Astrocyte (in vitro differentiated cells and primary cell): ENCODE results near the gene SOCS2. TPM values are rescaled to one million over a fixed set of nuclear protein-coding genes. Genes with fewer than 3 reads are reported as not detected.

Experiments used
- DNase-seq: peaks from one replicate; pipeline ENCODE4 v3.0.0-alpha.2; 2010; ENCODE audit warnings: low read depth
- FAIRE-seq: peaks from 2 replicates; lab custom pipeline; 2011; peaks lifted over from hg19 to GRCh38; lab: Jason Lieb, UNC
- H2AFZ ChIP-seq: 2 replicates; pipeline ENCODE4 v1.6.0; 2012; ENCODE audit warnings: low read depth, low read length, inconsistent platforms
- H3K27ac ChIP-seq: 2 replicates; pipeline ENCODE4 v1.5.1; 2011; ENCODE audit warnings: low read depth, low read length, inconsistent platforms
- H3K27me3 ChIP-seq: 2 replicates; pipeline ENCODE4 v1.6.0; 2011; ENCODE audit warnings: low read length, inconsistent platforms; ENCODE audit not compliant: insufficient read depth
- H3K36me3 ChIP-seq: 2 replicates; pipeline ENCODE4 v1.5.1; 2011; ENCODE audit warnings: low read length, inconsistent platforms; ENCODE audit not compliant: insufficient read depth
- H3K4me1 ChIP-seq: 2 replicates; pipeline ENCODE4 v1.5.1; 2011; ENCODE audit warnings: low read length, inconsistent platforms; ENCODE audit not compliant: insufficient read depth
- H3K4me2 ChIP-seq: 2 replicates; pipeline ENCODE4 v1.6.0; 2012; ENCODE audit warnings: low read length, inconsistent platforms
- H3K4me3 ChIP-seq: 2 replicates; pipeline ENCODE4 v1.5.1; 2011; ENCODE audit warnings: low read depth, mild to moderate bottlenecking, low read length, inconsistent platforms; ENCODE audit not compliant: insufficient read depth
- H3K79me2 ChIP-seq: 2 replicates; pipeline ENCODE4 v1.6.0; 2012; ENCODE audit warnings: mild to moderate bottlenecking, low read length, inconsistent platforms; ENCODE audit not compliant: insufficient read depth
- H3K9ac ChIP-seq: 2 replicates; pipeline ENCODE4 v1.6.0; 2012; ENCODE audit warnings: mild to moderate bottlenecking, low read length, inconsistent platforms
- H3K9me3 ChIP-seq: 2 replicates; pipeline ENCODE4 v1.5.1; 2012; ENCODE audit warnings: low read depth, mild to moderate bottlenecking, low read length, inconsistent platforms; ENCODE audit not compliant: insufficient read depth
- H4K20me1 ChIP-seq: 2 replicates; pipeline ENCODE4 v1.6.0; 2012; ENCODE audit warnings: low read length, inconsistent platforms; ENCODE audit not compliant: insufficient read depth
- H3K27ac Mint-ChIP-seq: one replicate; pipeline ENCODE4 v1.8.0; 2021; ENCODE audit warnings: mild to moderate bottlenecking, mixed read lengths; ENCODE audit not compliant: unreplicated experiment
- H3K27me3 Mint-ChIP-seq: one replicate; pipeline ENCODE4 v1.8.0; 2021; ENCODE audit warnings: low read depth, mixed read lengths; ENCODE audit not compliant: unreplicated experiment
- H3K36me3 Mint-ChIP-seq: one replicate; pipeline ENCODE4 v1.8.0; 2021; ENCODE audit warnings: low read depth, mixed read lengths; ENCODE audit not compliant: unreplicated experiment
- H3K4me1 Mint-ChIP-seq: one replicate; pipeline ENCODE4 v1.8.0; 2021; ENCODE audit warnings: low read depth, mixed read lengths; ENCODE audit not compliant: unreplicated experiment
- H3K4me3 Mint-ChIP-seq: one replicate; pipeline ENCODE4 v1.8.0; 2021; ENCODE audit warnings: mild to moderate bottlenecking, moderate library complexity, mixed read lengths; ENCODE audit not compliant: unreplicated experiment
- H3K9me3 Mint-ChIP-seq: one replicate; pipeline ENCODE4 v1.8.0; 2021; ENCODE audit warnings: mild to moderate bottlenecking, mixed read lengths; ENCODE audit not compliant: unreplicated experiment
- CTCF ChIP-seq: IDR thresholded peaks from 2 replicates; pipeline ENCODE4 v1.5.1; 2011; ENCODE audit warnings: low read depth, mild to moderate bottlenecking, inconsistent platforms, low read length, moderate library complexity; ENCODE audit not compliant: insufficient read depth
- EZH2 ChIP-seq: IDR thresholded peaks from 2 replicates; pipeline ENCODE4 v1.6.1; 2012; ENCODE audit warnings: mild to moderate bottlenecking, low read length, inconsistent platforms; ENCODE audit not compliant: insufficient read depth
- total RNA-seq: library from RNA; stranded (reverse); gene quantifications from 2 replicates; pipeline ENCODE4 v1.2.1, GENCODE V29; 2021

SOCS2 gene
- total RNA-seq, 1 donor from 2014 or later, result 6.4 TPM

GRCh38 chr12:93583627-93584392 is 11.3 kb downstream of the SOCS2 start:
- no peaks in the 10 kb centered on the region for H3K36me3 ChIP-seq
- no peak overlapping the region for H3K27ac ChIP-seq
- TF ChIP-seq EZH2 (no peak), CTCF (no peak)
- Mint-ChIP-seq H3K4me1 (no peaks in the 10 kb centered on the region), H3K9me3 (no peaks in the 10 kb centered on the region), H3K36me3 (no peaks in the 10 kb centered on the region), H3K27me3 (peaks cover 16% of the 10 kb centered on the region), H3K27ac (no peak overlapping the region), H3K4me3 (no peak overlapping the region)
- H3K79me2 ChIP-seq, result no peaks in the 10 kb centered on the region
- no peak overlapping the region for H3K4me2 ChIP-seq
- no peaks in the 10 kb centered on the region for H3K27me3 ChIP-seq
- FAIRE-seq (peak; percentile 20), DNase-seq (no peak)
- H3K9ac ChIP-seq, result no peak overlapping the region
- H4K20me1 ChIP-seq, result no peaks in the 10 kb centered on the region
- H2AFZ ChIP-seq, result no peak overlapping the region
- H3K9me3 ChIP-seq, result no peaks in the 10 kb centered on the region
- no peak overlapping the region for H3K4me3 ChIP-seq
- H3K4me1 ChIP-seq, result no peaks in the 10 kb centered on the region

GRCh38 chr12:93585247-93585646 is 12.8 kb downstream of the SOCS2 start:
- no peak overlapping the region for H3K4me3 Mint-ChIP-seq
- H3K36me3 Mint-ChIP-seq, result no peaks in the 10 kb centered on the region
- H3K27ac Mint-ChIP-seq, result no peak overlapping the region
- Histone ChIP-seq H3K27me3 (no peaks in the 10 kb centered on the region), H3K4me1 (peaks cover 2% of the 10 kb centered on the region), H3K27ac (no peak overlapping the region), H3K9me3 (no peaks in the 10 kb centered on the region), H3K79me2 (no peaks in the 10 kb centered on the region), H4K20me1 (no peaks in the 10 kb centered on the region), H3K4me2 (no peak overlapping the region), H3K36me3 (no peaks in the 10 kb centered on the region), H3K9ac (no peak overlapping the region), H2AFZ (no peak overlapping the region), H3K4me3 (no peak overlapping the region)
- no peak for DNase-seq
- peaks cover 16% of the 10 kb centered on the region for H3K27me3 Mint-ChIP-seq
- TF ChIP-seq EZH2, result no peak
- no peak for TF ChIP-seq CTCF
- no peak for FAIRE-seq
- H3K9me3 Mint-ChIP-seq, result no peaks in the 10 kb centered on the region
- H3K4me1 Mint-ChIP-seq, result no peaks in the 10 kb centered on the region

GRCh38 chr12:93587611-93588010 is 15.1 kb downstream of the SOCS2 start:
- H3K4me3 Mint-ChIP-seq, result no peak overlapping the region
- Histone ChIP-seq H3K9me3 (no peaks in the 10 kb centered on the region), H3K79me2 (no peaks in the 10 kb centered on the region), H3K4me2 (no peak overlapping the region), H3K27ac (no peak overlapping the region), H3K27me3 (no peaks in the 10 kb centered on the region), H4K20me1 (no peaks in the 10 kb centered on the region), H3K36me3 (no peaks in the 10 kb centered on the region), H3K4me1 (peaks cover 2% of the 10 kb centered on the region), H2AFZ (no peak overlapping the region), H3K4me3 (no peak overlapping the region), H3K9ac (no peak overlapping the region)
- no peak for TF ChIP-seq EZH2
- H3K4me1 Mint-ChIP-seq, result peaks cover 2% of the 10 kb centered on the region
- FAIRE-seq (no peak), DNase-seq (no peak)
- no peaks in the 10 kb centered on the region for H3K9me3 Mint-ChIP-seq
- peaks cover 14% of the 10 kb centered on the region for H3K27me3 Mint-ChIP-seq
- no peaks in the 10 kb centered on the region for H3K36me3 Mint-ChIP-seq
- H3K27ac Mint-ChIP-seq, result no peak overlapping the region
